ENCODE measurements around the gene CCM2.

The CCM2 gene

DNA sequence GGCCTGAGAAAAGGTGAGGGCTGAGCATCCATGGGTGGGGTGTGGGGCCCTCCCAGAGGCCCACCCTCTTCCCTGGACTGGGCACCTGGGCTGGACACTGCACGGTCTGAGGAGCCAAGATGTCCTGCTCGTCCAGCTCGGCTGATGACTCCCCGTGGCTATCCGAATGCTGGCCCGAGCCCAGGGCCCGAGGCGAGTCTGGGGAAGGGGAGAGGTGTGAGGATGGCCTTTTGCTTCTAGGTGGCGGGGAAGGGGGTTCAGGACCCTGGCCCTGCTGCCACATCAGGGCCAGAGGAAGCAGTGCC, 81.6 kb downstream of the CCM2 start:
- DNase-seq (ENCODE audit: low read depth) = no peak
- no peak for TF ChIP-seq CTCF (IDR thresholded peaks at IDR 0.05; ENCODE audit: low read length, missing control alignments)
- H3K4me3 ChIP-seq (replicated peaks; ENCODE audit: low read depth, low read length) = no peak overlapping the region

DNA sequence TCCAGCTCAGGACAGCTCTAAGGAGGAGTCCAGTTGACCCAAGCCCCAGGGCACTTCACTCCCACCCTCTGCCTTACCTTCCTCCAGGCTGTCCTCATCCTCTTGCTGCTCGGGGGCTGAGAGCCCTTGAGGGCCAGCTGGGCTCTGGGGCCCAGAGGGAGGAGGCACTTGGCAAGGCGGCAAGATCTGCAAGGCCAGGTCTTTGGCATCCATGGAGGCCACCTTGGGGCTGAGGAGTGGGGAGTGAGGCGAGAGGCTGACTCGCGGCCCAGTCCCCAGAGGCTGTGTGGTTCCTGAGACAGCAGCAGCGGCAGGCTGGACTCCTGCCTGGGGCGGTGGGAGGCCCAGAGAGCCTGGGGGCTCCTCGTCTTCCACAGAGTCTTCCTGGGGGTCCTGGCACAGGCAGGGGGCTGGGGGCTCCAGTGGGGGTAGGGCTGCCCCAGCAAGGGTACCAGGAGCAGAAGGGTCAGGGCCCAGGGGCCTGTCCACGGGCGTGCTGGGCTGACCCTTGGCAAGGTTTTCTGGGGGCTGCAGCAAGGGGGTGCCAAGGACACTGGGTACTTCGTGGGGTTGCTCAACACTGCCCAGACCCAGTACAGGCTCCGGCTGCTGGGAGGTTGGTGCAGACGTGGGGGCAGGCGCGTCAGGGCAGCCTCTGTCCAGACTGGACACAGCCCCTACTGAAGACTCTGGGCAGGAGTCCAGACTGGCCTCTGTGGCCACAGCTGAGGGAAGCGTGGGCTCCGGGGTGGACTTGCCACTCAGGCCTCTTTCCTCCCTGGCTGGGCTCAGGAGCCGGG, 82.2 kb downstream of the CCM2 start:
- no peak overlapping the region for H3K4me3 ChIP-seq (replicated peaks; ENCODE audit: low read depth, low read length)
- peak; percentile 29 for DNase-seq (ENCODE audit: low read depth)
- TF ChIP-seq CTCF (IDR thresholded peaks at IDR 0.05; ENCODE audit: low read length, missing control alignments) = no peak

GRCh38 chr7:45082831-45083331, 82.9 kb downstream of the CCM2 start:
- no peak for TF ChIP-seq CTCF (IDR thresholded peaks at IDR 0.05; ENCODE audit: low read length, missing control alignments)

GRCh38 chr7:45084336-45084735, 84.3 kb downstream of the CCM2 start:
- DNase-seq (ENCODE audit: low read depth) = no peak
- TF ChIP-seq CTCF (IDR thresholded peaks at IDR 0.05; ENCODE audit: low read length, missing control alignments) = no peak
- no peak overlapping the region for H3K4me3 ChIP-seq (replicated peaks; ENCODE audit: low read depth, low read length)

More at GRCh38 chr7:45082831-45083331, 82.9 kb downstream of the CCM2 start:
- H3K4me3 ChIP-seq (replicated peaks; ENCODE audit: low read depth, low read length) = no peak overlapping the region
- DNase-seq (ENCODE audit: low read depth) = no peak

- H3K4me3 ChIP-seq (replicated peaks; ENCODE audit: low read depth, low read length) = no peak overlapping the region
- no peak for DNase-seq (ENCODE audit: low read depth)
- TF ChIP-seq CTCF (IDR thresholded peaks at IDR 0.05; ENCODE audit: low read length, missing control alignments) = no peak
These were observed 85.1 kb downstream of the CCM2 start for GRCh38 chr7:45084901-45085618.

DNA sequence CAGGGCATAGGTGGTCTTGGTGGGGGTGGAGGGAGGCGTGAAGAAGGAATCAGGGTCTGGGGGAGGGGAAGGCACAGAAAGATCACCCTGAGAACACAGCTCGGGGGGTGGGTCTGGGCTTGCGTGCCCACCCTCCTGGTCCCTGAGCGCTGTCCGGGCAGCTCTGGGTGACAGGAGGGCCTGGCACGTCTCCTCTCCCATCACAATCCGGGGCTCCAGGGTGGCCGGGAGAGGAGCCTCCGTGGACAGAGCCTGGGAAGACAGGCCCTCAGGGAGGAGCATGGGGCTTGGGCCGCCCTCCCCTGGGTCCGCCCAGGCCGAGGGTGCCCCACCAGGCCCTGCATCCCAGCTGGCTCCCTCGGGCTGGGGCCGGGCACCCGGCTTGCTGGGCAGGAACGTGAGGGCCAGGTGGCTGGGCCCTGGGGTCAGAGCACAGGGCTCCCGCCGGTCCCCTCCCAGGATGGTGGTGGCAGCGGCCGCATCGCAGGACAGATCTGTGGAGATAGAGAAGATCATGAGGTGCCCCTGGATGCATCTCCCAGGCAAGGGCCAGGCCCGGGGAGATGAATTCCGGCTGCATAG, 85.7 kb downstream of the CCM2 start:
- H3K4me3 ChIP-seq (replicated peaks; ENCODE audit: low read depth, low read length) = no peak overlapping the region
- no peak for DNase-seq (ENCODE audit: low read depth)
- no peak for TF ChIP-seq CTCF (IDR thresholded peaks at IDR 0.05; ENCODE audit: low read length, missing control alignments)
